GM21825 (cell line): Measurements from ENCODE around the gene ANKIB1.
"Not testable (repeated sequence)": the region's sequence is repeated elsewhere in the genome, so short reads cannot be mapped to it uniquely, and the experiment has no call there.

Source experiments
- ATAC-seq: cut with Tn5 transposase; IDR thresholded peaks from one replicate; pipeline ENCODE4 v1.9.1; 2021; ENCODE audit warnings: mild to moderate bottlenecking, moderate library complexity; ENCODE audit not compliant: unreplicated experiment

ANKIB1 gene

DNA sequence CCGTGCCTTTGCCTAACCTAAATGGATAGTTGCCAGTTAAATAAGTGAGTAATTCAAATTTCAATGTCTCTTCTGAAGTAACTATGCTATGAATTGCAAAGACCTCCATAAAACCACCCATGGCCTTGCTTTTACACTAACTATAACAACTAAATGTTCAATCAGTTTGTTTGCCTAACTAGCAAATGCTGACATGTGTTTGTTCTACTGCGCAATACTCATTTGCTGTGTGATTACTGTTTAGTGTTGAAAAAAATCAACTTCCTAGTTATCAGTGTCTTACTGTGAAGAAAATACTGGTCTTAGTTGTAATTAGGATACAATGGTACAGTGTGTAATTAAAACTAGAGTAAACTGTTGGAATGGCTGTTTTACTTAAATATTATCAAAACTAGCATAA, 154.2 kb downstream of the ANKIB1 start:
- no peak for ATAC-seq

DNA sequence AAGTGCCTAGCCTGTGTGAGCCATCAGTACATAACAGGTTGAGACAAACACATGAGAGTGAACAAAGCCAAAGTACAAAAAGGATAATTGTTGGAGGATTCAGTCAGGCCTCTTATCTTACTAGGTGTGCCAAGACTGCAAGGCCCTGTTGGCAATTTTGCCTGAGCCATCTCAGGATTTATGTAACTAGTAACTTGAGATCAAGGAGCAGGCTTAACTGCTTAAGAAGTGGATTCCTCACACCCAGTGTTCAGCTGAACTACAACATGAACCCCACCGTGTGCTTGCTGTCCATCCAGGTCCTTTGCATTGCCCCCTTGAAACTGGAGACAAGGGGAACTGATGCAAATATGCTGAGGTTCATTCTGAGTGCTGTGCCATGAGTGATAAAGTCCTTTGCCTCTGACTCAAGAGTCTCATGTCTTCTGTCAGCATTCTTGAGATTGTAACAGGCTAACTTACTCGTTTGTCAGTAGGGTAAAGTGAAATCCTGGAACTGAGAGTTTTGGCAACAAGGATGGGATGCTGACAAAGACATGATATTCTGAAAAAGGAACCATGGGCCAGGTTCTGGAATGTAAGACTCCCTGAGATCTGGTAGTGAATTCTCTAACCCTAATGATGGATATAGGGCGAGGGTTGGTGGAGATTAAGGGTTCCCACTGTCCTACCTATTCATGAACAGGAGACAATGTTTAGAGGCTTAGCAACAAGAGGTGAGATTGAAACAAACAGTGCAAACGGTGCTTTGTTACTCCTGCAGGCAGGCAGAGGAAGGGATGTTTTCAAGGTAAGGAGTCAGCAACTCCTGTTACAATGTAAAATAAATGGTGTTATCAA, 157.4 kb downstream of the ANKIB1 start:
- ATAC-seq: no peak

DNA sequence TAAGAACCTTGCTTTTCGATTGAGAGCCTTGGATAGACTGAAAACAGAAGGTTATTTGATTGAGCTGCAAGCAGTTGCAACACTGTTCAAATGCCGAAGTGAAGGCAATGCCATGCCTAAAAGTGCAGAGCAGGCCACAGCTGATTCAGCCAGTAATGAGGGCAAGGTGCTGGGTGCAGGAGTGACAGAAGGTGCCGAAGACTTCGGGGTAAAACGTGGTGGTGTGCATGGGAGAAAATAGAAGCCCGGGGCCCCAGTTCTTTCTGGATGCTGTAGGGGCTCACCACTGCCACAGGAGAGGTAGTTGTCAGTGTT, 157.9 kb downstream of the ANKIB1 start:
- ATAC-seq: no peak

DNA sequence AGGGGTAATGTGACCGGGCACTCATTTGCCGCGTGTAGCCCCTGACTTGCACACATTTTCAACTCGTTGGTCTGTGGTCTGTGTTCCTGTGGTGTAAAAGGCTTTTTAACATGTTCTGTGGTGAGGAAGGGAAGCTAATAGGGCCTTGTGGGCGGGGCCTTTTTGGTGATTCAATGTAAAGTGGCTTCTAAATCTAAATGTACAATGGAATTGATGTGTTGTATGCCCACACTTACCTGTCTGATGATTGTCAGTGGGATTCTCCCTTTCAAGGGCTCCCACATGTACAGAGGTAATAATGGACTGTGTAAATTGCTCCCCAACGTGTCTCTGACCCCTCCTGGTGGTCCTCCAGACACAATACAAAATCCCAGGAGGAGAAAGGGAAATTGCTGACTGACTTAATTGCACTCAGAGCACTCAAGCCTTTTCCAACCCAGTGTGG, 158.4 kb downstream of the ANKIB1 start:
- no peak for ATAC-seq

DNA sequence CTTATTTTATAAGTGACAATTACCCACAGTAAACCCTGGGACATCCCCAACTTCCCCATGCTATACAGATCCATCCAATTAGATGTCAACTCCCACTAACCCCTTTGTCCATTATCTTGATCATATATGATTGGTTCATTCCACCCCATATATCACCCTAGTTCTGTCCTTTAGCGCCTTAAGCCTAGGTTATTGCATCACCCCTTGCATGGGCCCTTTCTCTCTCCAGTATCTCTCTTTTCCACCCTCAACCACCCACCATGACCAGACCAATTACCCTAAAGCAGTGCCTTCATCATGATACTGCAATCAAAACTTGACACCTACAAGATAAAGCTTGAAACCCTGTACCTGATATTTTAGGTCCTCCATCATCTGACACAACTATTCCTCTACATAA, 163.6 kb downstream of the ANKIB1 start:
- ATAC-seq: no peak

DNA sequence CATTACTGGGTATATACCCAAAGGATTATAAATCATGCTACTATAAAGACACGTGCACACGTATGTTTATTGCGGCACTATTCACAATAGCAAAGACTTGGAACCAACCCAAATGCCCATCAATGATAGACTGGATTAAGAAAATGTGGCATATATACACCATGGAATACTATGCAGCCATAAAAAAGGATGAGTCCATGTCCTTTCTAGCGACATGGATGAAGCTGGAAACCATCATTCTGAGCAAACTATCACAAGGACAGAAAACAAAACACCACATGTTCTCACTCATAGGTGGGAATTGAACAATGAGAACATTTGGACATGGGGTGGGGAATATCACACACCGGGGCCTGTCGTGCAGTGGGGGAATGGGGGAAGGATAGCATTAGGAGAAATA, 164.4 kb downstream of the ANKIB1 start:
- not testable (repeated sequence) for ATAC-seq

DNA sequence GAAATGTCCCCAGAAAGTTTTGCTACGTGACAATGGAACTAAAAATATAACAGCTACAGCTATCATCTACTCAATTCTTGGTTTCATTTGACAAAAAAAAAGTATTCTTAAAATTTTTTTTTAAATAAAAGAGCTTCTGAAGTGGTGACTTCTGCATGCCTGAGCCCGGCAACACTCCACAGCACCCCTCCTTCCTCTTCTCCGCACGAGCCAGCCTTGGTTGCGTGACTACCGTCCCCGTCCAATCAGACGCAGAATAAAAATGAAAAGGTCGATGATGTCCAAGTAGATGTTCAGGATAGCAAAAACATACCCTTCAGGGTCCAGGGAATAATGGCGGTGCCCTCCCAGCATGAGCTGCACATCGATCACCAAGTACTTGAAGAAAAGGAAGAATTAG, 167.0 kb downstream of the ANKIB1 start:
- ATAC-seq: no peak

DNA sequence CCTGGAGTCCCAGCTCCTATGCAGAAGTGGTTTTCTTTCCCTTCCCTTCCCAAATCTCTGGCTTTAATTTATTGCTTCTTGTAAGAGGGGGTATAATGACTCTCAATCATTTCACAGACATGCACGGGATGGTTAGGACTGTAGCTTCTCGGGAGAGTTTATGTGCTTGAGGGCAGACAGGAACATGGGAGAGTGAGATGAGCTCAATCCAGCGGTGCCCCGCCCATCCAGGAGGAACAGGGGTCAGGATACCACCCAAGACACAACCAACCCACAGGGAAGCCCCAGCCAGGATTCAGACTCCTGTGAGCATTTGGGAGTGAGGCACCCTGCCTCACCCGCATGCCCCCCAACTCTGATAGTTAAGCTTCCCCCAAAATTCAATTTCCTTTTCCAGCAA, 167.8 kb downstream of the ANKIB1 start:
- ATAC-seq: no peak

DNA sequence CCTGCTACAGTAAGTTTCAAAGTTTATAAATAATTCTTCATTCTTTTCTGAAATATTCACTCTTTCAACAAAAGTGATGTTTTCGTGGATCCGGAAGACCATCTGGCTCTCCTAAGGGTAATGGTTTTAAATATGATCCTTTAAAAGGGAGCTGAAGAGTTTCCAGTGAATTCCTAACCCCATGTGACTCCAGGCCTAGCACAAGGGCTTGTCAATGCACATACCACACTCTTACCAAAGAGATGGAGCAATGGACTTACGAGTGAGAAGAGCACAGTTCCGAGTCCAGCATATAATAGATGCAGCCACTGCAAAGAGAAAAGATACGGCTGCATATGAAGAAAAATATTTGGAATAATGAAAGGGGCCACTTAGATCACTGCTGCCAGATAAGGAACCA, 169.5 kb downstream of the ANKIB1 start:
- ATAC-seq: no peak

DNA sequence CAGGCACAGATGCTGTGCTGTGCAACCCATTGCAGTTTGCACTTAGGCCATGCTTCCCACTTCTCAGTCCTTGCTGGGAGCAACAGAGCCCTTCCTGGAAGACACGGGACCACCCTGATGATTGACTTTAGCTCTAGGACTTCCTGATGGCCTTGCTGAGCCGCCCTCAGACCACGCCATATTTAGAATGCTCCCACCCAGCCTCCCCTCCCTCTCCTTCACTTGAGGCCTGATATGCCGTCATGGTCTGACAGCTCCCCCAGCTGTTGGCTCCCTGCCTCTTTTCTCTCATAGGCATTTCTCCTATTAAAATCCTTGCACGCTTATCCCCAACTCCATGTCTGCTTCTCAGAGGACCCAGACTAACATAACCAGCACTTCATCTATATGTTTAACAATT, 172.1 kb downstream of the ANKIB1 start:
- ATAC-seq: no peak

DNA sequence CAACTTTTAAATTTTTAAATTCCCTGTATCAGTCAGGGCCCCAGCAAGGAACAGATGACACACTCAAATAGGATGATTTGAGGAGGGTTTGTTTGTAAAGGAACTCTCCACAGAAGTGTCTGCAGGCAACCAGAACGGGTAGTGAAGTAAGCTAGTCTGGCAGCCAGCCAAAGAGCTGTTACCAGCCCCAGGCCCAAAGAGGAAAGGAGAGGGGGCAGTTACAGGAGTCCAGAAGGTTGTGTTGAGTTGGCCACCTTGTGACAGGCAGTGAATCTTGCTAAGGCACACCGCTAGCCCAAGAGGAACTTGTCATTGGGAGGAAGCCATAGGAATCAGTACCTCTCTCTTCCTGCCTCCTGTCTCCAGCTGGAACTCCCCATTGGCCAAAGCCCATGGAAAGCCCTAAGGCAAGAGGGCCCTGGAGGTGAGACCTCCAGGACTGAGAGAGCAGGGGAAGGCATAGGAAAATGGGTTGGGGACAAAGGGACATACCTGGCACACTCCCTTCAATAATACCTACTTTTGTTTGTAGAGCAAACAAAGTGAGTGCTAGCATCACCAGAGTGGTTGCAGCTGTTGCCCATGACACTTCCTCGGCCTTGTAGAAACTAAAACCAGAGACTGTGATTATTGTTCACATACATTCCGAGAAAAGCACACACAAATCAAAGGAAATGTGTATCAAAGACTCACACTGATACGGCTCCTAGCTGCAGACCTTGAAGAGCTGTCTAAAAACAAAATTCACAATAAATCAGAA, 176.1 kb downstream of the ANKIB1 start:
- ATAC-seq: no peak

DNA sequence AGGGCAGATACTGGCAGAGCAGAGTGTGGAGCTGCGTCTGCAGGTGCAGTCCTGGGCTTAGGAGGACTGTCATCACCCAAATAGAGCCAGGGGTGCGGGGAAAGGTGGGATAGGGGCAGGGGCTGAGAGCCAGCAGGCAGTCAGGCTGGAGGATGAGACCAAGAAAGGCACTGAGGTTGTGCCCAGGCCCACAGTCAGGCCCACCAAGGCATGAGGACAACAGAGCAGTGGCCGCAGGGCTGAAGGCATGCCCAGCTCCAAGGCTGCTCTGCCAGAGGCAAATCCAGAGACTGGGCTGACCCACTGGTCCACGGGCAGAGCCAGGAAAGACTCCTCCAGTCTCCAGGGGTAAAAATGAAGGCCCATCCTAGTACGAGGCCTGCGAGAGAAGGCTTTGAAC, 177.2 kb downstream of the ANKIB1 start:
- ATAC-seq: no peak

DNA sequence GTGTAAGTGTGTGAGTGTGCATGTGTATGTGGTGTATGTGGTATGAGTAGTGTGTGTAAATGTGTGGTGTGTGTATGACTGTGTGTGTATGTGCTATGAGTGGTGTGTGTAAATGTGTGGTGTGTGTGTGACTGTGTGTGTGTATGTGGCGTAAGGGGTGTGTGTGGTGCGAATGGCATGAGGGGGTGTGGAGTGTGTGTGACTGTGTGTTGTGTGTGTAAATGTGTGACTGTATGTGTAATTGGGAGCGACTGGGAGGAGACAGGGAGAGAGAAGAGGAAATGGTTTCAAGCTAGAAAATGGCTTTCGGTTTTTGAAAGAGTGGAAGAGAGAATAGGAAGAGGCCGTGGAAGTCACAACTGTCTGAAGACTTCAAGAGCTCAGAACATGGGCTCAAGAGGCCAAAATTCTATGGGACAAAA, 177.9 kb downstream of the ANKIB1 start:
- no peak for ATAC-seq

DNA sequence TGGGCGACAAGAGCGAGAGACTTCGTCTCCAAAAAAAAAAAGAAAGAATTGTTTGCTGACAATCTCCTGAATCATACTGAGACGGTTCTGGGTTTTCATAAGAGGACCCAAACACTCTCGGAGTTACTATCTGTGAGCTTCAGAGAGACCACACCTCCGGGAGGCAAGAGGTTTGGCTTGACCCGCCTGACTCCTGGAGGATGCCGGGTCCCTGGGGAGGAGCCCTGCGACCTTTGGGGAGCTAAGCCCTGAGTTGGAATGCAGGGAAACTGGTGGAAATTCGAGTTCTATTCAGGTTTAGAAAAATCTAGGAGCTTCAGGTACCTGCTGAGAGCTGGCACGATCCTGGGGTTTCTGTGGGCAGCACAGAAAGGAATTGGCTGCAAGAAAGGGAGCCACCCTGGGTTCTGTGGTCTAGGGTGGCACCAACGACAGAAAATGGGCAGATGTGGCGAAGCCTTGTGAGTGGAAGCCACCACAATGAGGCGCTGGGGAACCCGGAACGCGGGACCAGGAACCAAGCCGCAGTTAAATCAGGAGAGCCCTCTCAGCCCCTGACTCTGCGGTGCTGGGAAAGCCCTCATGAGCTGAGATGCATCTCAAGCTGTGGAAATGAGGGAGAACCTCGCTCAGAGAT, 179.7 kb downstream of the ANKIB1 start:
- ATAC-seq: no peak

DNA sequence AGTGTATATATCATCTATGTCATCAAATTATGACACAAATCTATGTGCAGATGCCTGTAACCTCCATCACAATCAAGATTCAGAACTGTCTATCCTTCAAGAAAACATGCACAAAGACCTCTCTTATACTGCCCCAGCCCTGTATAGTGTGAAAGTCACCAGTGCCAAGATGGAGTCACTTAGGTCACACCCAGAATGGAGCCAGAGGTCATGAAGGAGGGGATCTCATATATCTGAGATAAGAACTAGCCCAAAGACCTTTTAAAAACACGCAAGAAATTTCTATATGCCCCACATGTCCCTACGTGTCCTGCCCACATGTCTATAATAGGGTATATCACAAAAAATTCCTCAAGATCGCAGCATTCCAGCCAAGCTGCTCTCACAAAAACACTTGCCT, 181.4 kb downstream of the ANKIB1 start:
- ATAC-seq: no peak

DNA sequence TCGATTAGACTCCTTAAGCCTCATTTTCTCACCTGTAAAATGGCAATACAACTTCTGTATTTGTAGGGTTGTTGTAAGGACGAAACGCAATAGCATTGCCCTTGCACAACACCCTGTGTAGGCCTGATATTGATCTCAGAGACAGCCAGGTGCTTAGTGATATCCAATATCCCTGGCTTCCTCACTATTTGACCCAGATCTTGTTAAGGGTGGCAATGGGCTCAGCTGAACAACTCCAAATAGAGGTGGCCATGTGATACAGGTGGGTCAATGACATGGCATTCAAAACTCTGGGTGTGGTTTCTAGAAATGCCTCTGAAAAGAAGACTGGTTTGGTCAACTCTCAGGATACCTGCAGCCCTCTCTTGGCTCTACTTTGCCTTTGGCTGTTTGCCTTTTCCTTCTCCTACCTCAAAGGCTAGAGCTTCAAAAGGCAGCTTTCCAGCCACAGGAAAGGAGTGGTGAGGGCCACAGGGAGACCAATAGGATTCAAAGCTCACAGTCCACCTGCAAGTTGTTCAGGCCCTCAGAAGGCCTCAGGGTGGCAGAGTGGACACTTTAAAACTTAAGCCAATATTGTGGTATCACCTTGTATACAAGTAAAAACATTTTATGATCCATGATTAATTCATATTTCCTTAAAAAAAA, 186.6 kb downstream of the ANKIB1 start:
- ATAC-seq: no peak

DNA sequence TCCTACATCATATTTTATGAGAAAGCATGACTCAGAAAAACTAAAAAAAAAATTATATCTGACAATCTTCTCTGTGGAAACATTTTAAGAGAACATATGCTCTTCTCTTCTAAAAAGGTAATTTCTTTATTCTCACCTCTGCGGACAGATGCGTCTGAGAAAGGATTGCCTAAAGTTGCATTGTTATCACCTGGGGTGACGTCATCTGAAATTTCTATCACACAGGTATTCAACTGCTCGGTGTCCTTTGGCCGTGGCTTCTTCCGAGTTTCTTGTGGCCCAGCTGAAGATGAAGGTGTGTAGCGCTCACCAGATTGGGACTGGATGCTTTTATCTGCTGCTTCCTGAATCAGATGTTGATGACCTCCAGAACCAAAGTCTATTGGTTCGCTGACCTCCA, 187.2 kb downstream of the ANKIB1 start:
- no peak for ATAC-seq

DNA sequence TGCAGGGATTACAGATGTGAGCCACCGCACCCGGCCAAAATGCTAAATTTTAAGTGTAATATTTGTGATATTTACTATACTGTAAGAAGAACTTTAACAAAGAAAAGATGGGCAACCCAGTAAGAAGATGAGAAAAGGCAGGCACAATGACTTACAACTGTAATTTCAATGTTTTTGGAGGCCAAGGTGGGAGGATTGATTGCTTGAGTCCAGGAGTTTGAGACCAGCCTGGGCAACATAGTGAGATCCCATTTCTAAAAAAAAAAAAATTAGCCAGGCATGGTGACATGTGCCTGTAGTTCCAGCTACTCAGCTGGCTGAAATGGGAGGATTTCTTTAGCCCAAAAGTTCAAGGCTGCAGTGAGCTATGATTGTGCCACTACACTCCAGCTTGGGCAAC, 189.8 kb downstream of the ANKIB1 start:
- no peak for ATAC-seq

DNA sequence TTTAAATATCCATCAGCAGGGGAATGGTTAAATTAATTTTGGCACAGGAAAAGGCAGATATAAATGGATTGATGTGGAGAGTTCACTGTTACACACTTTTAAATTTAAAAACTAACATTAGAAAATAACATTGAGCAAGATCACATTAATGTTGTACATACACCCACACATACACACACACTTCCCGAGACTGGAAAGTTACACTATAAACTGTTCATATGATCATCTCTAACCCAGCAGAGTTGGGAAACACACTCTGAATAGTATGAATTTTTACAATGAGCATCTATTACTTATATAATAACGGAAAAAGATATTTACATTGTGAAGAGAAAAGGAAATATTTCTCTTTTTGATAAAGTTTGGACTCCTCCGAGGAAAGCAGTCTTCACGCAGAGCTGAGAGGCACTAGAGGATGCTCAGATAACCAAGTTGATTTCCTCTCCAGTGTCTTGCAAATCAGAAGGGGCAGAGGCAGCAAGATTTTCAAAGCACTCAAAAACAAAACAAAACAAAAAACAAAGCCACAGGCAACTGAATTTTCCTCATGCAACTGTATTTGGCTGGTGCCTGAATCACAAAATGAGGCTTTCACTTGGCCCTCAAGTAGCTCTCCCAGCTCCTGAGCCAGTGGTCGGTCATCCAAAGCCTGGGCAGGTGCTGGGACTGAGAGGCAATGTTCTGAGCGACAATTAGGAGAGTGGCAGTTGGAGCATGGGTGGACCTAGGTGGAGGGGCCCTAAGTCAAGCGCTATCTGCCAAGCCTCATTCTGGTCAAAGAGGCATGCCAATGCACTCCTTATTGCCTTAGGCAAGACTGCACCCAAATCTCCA, 191.1 kb downstream of the ANKIB1 start:
- no peak for ATAC-seq

DNA sequence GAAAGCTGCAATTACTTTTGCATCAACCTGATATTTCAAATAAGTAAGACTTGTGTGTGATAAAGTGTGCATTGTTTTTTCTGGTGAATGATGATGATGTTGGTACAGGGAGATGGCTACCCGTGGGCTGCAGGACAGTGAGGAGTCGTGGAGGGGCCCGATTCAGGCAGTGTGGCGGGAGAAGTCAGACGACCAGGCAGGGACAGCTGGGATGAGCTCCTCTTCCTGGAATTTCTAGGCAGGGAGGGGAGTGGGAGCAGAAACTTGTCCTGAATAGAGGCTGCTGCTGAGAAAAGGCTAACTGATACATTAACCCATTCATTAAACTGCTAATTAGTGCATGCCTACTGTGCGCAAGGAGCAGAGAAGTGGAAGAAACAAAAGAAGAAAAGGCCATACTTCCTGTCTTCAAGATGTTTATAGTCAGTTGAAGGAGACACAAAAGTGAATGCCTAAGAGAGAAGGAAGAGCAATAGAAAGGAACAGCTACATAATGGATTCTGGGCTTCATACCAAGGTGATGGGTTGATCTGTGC, 192.2 kb downstream of the ANKIB1 start:
- no peak for ATAC-seq
